GM19397 (cell line): ENCODE data around the gene TKFC.

Experiments
- ATAC-seq: cut with Tn5 transposase; IDR thresholded peaks from one replicate; pipeline ENCODE4 v1.9.1; 2021; ENCODE audit warnings: mild to moderate bottlenecking, moderate library complexity; ENCODE audit not compliant: unreplicated experiment

Gene TKFC

DNA sequence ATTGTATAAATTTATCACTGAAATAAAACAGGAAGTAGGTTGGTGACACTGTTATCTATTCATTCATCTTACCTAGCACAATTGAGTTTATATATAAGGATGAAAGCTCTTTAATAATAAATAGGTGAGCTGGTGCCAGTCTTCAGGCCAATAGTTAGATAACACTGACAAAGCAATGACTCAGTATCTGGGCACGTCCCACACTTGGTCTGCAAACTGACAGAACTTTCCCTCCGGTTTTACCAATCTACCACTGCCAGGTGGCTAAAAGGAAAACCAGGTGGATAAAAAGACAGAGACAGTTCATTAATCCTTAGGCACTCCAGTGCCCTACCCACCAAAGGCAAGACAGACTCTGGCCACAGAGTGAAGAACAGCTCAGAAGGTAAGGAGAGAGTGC, 17.8 kb upstream of the TKFC start:
- no peak for ATAC-seq

GRCh38 chr11:61325649-61326414, 7.2 kb upstream of the TKFC start:
- ATAC-seq: no peak

DNA sequence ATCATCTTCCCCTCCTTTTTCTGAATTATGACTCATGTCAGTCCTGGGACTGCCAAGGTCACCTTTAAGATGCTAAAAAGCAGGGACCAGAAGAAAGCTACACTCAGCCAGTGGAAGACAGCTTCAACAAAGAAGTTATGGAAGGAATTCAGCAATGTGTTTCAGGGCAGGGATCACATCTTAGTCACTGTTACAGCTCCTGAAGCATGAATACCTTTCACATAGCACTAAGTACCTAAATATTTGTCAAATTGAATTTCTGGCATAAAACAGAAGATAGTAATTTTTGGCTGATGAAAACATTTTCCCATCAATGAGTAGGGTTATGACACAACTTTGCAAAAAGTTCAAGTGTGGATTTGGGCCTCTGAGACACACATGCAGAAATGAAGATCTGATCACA, 5.4 kb upstream of the TKFC start:
- no peak for ATAC-seq

DNA sequence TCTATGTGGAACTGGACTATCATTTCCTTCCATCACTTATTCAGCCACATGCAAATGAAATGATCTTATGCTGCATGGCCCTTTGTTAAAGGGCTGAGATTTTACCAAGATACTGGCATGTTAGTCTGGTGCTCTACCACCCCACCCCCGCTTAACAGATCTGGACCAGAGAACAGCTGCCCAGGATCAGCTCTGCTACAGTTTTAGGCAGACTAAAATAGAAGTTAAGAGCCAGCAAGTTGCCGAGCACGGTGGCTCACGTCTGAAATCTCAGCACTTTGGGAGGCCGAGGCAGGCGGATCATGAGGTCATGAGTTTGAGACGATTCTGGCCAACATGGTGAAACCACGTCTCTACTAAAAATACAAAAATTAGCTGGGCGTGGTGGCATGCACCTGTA, 4.7 kb upstream of the TKFC start:
- no peak for ATAC-seq

DNA sequence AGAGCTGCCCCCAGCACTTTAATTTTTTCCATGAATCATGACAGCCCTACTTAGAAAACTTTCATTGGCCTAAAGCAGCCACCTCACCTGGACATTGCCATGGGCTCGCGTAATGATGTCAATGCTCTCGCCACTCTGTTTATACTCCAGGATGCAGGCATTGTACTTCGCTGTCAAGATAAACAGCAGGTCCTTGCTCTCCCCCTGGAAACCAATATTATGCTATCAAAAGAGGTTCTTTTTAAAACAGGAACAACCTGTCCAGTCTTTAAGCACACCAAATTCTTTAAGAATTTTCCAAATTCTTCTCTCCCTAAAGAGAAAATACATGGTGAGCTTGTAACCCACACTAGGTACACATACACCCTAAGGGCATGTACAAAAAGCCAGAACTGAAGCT, 3.2 kb upstream of the TKFC start:
- no peak for ATAC-seq

DNA sequence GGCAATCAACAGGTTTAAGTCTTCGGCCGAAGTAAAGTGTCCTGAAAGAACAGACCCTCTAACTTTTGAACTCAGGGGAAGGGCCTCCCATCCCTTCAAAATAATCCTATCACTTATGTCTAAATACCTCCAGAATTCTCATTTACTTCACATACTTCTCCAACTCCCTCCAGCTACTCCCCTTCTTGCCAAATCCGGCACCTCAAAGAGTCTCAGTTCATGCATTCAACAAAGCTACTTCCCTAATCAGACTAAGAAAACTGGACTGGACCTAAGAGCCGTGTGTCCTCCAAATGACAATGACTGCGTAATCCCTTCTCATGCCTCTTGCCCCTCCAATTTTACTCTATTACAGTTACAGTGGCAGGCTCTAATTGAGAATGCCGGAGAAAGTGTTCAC, 1.4 kb upstream of the TKFC start:
- no peak for ATAC-seq

DNA sequence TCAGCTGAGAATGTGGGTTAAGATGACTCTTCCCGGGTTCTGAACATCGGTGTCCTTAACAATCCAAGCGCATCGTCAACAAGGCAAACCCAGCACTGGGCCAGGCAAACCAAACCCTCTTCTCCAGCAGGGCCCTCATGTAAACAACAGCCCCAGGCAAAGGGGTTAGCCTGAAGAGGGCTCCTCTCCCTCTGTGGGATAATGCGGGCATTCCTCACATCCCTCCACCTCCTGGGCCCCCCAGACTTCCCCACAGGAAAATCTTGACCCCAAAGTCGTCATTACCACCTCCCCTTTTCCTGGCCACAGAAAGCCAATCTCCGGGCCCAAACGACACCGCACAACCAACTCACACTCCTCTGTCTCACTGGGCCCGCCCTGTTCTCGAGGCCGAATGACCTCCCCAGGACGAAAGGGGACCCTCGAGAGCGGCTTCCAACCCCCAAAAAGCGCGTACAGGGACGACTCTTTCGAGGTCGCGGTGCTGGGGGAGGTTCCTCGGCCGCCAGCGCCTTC, 689 bp upstream of the TKFC start:
- ATAC-seq: no peak

DNA sequence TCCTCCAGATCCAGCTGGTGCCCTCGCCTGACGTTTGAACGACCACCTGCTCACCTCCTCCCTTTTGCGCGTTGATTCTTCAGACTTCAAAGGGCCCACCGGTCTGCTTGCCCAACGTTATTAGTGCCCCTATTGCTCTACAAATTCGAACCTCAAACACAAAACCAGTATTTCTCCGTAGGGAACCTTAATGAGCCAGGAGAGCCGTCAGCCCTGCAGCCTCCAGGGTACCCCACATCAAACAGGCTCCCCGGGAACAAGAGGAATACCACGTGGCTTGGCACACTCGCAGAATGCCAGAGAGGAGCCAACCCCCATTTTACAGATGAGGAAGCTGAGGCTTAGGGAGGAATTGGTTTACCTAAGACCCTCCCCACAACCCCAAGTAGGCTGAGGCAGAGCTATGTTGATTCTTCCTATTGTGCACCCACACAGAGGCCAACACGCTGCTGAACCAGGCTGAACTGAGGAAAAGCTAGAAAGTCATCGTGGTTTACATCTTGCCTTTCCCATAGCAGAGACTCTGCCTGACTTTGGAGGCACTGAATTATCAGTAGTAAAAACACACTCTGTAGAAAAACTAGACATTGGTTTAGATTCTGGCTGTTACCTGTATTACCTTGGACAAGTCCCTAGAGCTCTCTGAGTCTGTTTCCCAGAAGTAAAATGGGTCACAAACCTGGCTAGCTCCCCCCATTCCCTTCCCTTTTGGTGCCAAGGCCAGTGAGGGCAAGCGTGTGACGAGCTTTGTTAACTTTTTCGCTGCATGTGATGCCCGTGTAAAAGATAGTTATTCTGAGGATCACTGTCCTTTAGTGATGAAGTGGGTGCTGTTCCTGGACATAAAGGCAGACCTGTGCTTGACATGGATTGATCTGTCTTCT, 764 bp downstream of the TKFC start:
- no peak for ATAC-seq

- no peak for ATAC-seq
Measured at GRCh38 chr11:61334434-61335354, 1.7 kb downstream of the TKFC start.

- no peak for ATAC-seq
Measured at GRCh38 chr11:61335355-61335710, 2.3 kb downstream of the TKFC start.

GRCh38 chr11:61336171-61336935, 3.3 kb downstream of the TKFC start:
- ATAC-seq: peak; percentile 32

- no peak for ATAC-seq
Measured at GRCh38 chr11:61337706-61338470, 4.9 kb downstream of the TKFC start.

DNA sequence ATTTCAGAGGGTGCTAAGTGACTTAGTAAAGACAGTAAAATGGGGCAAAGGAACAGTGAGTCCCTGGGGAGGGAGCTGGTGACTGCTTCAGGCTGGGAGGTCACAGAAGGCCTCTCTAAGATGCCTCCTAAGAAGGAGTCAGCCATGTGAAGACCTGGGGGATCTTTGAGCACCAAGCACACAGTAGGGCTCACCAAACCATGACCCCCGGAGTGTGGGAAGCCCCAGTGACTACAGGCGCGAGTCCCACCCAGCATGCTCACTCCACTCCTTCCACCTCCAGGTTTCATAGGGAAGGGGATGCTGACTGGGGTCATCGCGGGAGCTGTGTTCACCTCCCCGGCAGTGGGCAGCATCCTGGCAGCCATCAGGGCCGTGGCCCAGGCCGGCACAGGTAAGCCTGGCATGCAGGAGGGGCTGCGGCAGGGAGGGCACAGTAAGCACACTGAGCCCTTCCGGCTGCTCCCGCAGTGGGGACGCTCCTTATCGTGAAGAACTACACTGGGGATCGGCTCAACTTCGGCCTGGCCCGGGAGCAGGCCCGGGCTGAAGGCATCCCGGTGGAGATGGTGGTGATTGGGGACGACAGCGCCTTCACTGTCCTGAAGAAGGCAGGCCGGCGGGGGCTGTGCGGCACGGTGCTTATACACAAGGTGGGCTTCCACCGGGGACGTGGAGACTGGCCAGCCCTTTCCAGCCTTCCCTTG, 5.9 kb downstream of the TKFC start:
- ATAC-seq: no peak

GRCh38 chr11:61339490-61339878, 6.5 kb downstream of the TKFC start:
- no peak for ATAC-seq

- no peak for ATAC-seq
Measured at GRCh38 chr11:61340979-61341378, 8.0 kb downstream of the TKFC start.

DNA sequence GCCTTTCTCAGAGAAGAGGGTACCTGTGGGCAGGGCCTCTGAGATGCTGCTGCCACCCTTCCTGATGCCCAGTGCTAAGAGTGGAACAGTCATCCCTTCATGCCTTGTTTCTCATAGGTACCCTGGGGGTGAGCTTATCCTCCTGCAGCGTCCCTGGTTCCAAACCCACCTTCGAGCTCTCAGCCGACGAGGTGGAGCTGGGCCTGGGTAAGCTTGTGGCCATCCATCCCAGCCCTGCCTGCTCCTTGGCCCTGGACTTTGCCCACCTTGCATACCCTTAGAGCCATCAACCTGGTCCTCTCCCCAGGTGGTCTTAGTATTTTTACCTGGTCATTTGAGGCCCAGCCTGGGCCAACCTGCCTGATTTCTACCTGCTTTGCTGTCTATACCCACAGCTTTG, 8.7 kb downstream of the TKFC start:
- ATAC-seq: no peak

DNA sequence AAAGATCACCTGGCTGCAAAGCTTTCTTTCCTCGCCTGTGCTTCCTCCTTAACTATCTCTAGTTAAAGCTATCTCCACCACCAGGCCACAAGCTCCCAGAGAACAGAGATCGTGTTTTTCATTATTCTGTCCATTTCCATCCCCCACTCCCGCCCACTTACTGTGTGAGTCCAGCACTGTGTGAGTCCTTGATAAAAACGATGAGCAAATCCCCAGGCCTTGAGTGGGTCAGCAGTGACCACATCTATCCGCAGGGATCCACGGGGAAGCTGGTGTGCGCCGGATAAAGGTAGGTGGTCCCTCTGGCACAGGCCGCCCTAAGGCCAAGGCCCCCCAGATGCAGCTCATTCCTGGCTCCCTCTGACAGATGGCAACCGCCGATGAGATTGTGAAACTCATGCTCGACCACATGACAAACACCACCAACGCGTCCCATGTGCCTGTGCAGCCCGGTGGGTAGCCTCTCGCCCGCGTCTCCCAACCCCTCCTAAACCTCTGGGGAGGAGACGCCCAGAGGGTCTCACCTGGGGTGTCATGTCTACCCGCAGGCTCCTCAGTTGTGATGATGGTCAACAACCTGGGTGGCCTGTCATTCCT, 9.3 kb downstream of the TKFC start:
- no peak for ATAC-seq
